Neural progenitor cell (in vitro differentiated cells): ENCODE measurements around the gene ZNF536.

Experiments
- EZH2 ChIP-seq: fragments of 200-600 bp; sonication (generic); IDR thresholded peaks from 2 replicates; pipeline ENCODE4 v1.6.1; 2017; ENCODE audit warnings: antibody characterized with exemption, mild to moderate bottlenecking, moderate library complexity
- TF ChIP-seq, protein P1 (sequence below): fragments of 200-600 bp; sonication (generic); IDR thresholded peaks from 2 replicates; pipeline ENCODE4 v1.5.1; 2017; ENCODE audit warnings: antibody characterized with exemption, mild to moderate bottlenecking

DNA sequence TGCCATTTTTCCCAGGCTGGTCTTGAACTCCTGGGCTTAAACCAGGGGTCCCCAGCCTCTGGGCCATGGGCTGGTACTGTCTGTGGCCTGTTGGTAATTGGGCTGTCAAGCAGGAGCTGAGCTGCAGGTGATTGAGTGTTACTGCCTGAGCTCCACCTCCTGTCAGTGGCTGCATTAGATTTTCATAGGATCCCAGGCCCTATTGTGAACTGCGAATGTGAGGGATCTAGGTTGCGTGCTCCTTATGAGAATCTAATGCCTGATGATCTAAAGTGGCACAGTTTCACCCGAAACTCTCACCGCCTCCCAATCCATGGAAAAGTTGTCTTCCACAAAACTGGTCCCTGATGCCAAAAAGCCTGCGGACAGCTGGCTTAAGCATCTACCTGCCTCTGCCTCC is 16.6 kb upstream of the ZNF536 start:
- TF ChIP-seq EZH2: no peak
- TF ChIP-seq, protein P1, sequence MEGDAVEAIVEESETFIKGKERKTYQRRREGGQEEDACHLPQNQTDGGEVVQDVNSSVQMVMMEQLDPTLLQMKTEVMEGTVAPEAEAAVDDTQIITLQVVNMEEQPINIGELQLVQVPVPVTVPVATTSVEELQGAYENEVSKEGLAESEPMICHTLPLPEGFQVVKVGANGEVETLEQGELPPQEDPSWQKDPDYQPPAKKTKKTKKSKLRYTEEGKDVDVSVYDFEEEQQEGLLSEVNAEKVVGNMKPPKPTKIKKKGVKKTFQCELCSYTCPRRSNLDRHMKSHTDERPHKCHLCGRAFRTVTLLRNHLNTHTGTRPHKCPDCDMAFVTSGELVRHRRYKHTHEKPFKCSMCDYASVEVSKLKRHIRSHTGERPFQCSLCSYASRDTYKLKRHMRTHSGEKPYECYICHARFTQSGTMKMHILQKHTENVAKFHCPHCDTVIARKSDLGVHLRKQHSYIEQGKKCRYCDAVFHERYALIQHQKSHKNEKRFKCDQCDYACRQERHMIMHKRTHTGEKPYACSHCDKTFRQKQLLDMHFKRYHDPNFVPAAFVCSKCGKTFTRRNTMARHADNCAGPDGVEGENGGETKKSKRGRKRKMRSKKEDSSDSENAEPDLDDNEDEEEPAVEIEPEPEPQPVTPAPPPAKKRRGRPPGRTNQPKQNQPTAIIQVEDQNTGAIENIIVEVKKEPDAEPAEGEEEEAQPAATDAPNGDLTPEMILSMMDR: no peak
